Measurements from ENCODE around the gene SYT7.

Gene SYT7

GRCh38 chr11:61499816-61500491, 80.9 kb downstream of the SYT7 start:
- Histone ChIP-seq H3K4me3 (ENCODE audit: low read length) (peak overlapping the region; percentile 13; the same call in 1 of the 2 replicates), H3K27me3 (ENCODE audit: insufficient read depth, low read length) (peaks cover 5% of the 10 kb centered on the region; the same call in 1 of the 2 replicates), H3K36me3 (ENCODE audit: insufficient read depth, low read length) (no peaks in the 10 kb centered on the region), H3K27ac (ENCODE audit: low read depth, low read length) (peak overlapping the region; percentile 83), H3K9ac (ENCODE audit: low read depth, low read length) (0 out of 2 replicates have a peak overlapping the region, but pooled peaks have one; percentile 15), H3K4me1 (ENCODE audit: insufficient read depth, low read length) (peaks cover 12% of the 10 kb centered on the region), H3K9me3 (ENCODE audit: insufficient read depth, low read depth, low read length) (no peaks in the 10 kb centered on the region)
- WGBS, result 12% methylated on average over 10 of the region's 12 CpGs

DNA sequence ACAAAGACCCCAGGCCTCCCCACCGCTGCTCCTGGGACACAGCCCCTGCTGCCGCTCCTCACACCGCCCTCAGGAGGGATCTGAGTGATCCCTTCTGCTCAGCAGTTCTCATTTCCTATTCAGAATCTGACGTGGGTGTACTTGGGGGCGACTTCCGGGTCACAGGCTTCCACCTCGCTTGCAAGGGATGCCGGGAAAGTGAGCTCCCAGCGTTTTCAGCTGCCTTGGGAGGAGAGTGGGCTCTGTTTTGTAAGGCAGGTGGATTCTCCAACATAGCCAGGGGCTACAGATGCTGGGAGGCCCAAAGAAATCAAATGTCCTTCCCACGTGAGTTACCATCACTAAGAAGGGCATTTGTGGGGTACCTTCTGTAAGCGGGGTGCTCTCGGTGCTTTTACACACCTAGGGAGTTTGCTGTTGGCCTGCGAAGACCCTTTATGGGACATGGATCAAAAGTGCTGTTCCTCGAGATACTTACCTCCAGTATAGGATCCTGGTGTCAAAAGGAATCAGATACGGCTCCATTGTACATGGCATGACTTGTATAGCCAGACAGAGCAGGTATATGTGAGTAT, 82.0 kb downstream of the SYT7 start:
- peaks cover 5% of the 10 kb centered on the region; the same call in 1 of the 2 replicates for H3K27me3 ChIP-seq (ENCODE audit: insufficient read depth, low read length)
- no peak overlapping the region for H3K27ac ChIP-seq (ENCODE audit: low read depth, low read length)
- H3K9me3 ChIP-seq (ENCODE audit: insufficient read depth, low read depth, low read length), result no peaks in the 10 kb centered on the region
- H3K4me3 ChIP-seq (ENCODE audit: low read length), result no peak overlapping the region
- H3K4me1 ChIP-seq (ENCODE audit: insufficient read depth, low read length), result peaks cover 12% of the 10 kb centered on the region
- no peaks in the 10 kb centered on the region for H3K36me3 ChIP-seq (ENCODE audit: insufficient read depth, low read length)
- 86% methylated on average over 15 of the region's 15 CpGs for WGBS
- no peak overlapping the region for H3K9ac ChIP-seq (ENCODE audit: low read depth, low read length)

DNA sequence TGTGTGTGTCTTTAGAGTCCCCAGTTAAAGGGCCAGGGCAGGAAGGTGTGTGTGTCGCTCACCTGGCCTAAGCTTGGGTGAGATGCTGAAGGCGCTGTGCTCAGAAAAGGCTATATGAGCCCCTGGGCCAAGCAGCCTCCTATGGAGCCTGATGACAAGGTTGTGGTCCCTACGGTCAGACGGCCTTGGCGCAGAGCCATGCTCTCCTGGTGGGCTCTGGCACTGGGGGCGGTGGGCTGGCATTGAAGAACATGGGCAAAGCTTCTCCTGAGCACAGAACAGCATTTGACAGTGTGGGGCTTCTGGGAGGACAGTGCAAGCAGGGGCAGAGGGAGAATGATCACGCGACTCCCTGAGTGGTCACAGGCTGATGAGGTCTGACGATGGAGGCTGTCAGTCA, 83.0 kb downstream of the SYT7 start:
- peaks cover 12% of the 10 kb centered on the region for H3K4me1 ChIP-seq (ENCODE audit: insufficient read depth, low read length)
- no peak overlapping the region for H3K27ac ChIP-seq (ENCODE audit: low read depth, low read length)
- no peak overlapping the region for H3K4me3 ChIP-seq (ENCODE audit: low read length)
- no peaks in the 10 kb centered on the region for H3K9me3 ChIP-seq (ENCODE audit: insufficient read depth, low read depth, low read length)
- no peaks in the 10 kb centered on the region for H3K36me3 ChIP-seq (ENCODE audit: insufficient read depth, low read length)
- H3K9ac ChIP-seq (ENCODE audit: low read depth, low read length), result no peak overlapping the region
- peaks cover 5% of the 10 kb centered on the region; the same call in 1 of the 2 replicates for H3K27me3 ChIP-seq (ENCODE audit: insufficient read depth, low read length)
- 92% methylated on average over 9 of the region's 9 CpGs for WGBS

DNA sequence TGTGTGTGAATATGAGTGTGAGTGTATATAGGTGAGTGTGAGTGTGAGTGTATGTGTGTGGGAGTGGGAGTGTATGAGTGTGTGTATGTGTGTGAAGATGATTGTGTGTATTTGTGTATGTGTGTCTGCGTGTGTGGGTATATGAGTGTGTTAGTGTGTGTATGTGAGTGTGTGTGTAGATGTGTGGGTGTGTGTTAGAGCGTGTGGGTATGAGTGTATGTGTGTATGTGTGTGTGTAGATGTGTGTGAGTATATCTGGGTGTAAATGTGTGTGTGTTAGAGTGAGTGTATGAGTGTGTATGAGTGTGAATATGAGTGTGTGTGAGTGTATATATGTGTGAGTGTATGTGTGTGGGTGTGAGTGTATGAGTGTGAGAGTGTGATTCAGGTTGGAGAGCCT, 83.4 kb downstream of the SYT7 start:
- peaks cover 5% of the 10 kb centered on the region; the same call in 1 of the 2 replicates for H3K27me3 ChIP-seq (ENCODE audit: insufficient read depth, low read length)
- no peak overlapping the region for H3K27ac ChIP-seq (ENCODE audit: low read depth, low read length)
- peaks cover 12% of the 10 kb centered on the region for H3K4me1 ChIP-seq (ENCODE audit: insufficient read depth, low read length)
- H3K9me3 ChIP-seq (ENCODE audit: insufficient read depth, low read depth, low read length), result no peaks in the 10 kb centered on the region
- no peaks in the 10 kb centered on the region for H3K36me3 ChIP-seq (ENCODE audit: insufficient read depth, low read length)
- WGBS, result 94% methylated on average over 2 of the region's 2 CpGs
- no peak overlapping the region for H3K9ac ChIP-seq (ENCODE audit: low read depth, low read length)
- H3K4me3 ChIP-seq (ENCODE audit: low read length), result no peak overlapping the region

DNA sequence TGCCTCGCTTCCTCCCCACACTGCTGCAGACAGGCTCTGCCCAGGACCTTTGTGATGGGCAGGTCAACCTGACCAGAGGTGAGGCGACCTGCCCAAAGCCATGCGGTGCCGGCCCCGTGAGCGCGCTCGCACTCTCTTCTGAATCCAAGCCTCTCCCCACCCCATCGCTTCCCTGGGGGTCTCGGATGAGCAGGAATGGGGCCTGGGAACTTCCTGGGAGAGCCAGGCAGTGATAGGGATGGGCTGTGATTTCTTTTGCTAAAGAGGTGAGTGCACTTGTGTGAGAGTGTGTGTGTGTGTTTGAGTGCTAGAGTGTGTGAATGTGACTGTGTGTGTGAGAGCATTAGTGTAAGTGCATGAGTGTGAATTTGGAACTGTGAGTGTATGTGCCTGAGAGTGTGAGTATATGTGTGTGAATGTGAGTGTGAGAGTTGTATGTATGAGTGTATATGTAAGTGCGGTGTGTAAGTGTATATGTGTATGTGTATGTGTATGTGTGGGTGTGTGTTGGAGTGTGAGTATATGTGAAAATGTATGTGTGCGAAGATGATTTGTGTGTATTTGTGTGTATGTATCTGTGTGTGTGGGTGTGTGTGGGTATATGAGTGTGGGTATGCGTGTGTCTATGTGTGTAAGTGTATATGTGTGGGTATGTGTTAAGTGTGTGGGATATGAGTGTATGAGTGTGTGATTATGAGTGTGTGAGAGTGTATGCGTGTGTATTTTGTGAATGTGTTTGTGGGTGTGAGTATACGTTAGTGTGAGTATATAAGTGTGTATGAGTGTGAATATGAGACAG, 84.1 kb downstream of the SYT7 start:
- H3K9ac ChIP-seq (ENCODE audit: low read depth, low read length), result no peak overlapping the region
- H3K27me3 ChIP-seq (ENCODE audit: insufficient read depth, low read length), result peaks cover 5% of the 10 kb centered on the region; the same call in 1 of the 2 replicates
- no peak overlapping the region for H3K4me3 ChIP-seq (ENCODE audit: low read length)
- no peaks in the 10 kb centered on the region for H3K9me3 ChIP-seq (ENCODE audit: insufficient read depth, low read depth, low read length)
- WGBS, result 93% methylated on average over 15 of the region's 15 CpGs
- no peaks in the 10 kb centered on the region for H3K36me3 ChIP-seq (ENCODE audit: insufficient read depth, low read length)
- H3K4me1 ChIP-seq (ENCODE audit: insufficient read depth, low read length), result peaks cover 12% of the 10 kb centered on the region
- no peak overlapping the region for H3K27ac ChIP-seq (ENCODE audit: low read depth, low read length)

DNA sequence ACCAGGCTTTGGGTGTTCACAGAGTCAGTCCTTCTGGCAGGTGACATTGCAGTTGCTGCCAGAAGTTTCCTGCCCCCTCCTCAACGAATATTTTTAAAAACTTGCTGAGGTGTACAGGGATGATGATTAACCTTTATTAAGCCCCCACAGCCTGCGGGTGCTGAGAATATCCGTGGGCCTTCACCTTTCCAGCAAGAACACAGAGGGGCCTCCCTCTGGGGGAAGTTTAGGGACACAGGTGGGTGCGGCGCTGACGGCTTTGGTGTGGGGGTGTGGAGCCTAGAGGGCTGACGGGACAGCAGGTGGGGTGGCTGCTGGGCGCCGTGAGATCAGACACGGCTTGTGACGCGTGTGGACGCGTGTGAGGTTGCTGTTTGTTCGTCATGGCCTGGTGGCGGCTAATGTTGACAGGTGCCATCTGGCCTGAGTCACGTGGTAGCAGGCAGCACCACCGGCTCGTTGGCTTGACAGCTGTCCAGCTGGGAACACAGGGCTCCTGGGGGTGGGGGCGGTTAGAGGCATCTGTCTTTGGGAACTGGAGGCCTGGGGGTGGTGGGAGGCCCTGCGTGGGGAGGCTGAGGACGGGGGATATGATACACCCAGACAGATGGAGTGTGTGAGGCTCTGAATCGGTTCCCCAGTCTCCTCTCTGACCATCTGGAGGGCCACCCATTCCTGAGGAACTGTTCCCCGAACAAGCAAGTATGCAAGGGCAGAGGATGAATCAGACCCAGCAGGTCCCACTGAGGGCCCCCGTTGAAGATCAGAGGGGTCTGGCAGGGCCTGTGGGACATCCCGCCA, 84.9 kb downstream of the SYT7 start:
- Histone ChIP-seq H3K9me3 (ENCODE audit: insufficient read depth, low read depth, low read length) (no peaks in the 10 kb centered on the region), H3K36me3 (ENCODE audit: insufficient read depth, low read length) (no peaks in the 10 kb centered on the region), H3K27me3 (ENCODE audit: insufficient read depth, low read length) (peaks cover 5% of the 10 kb centered on the region; the same call in 1 of the 2 replicates), H3K9ac (ENCODE audit: low read depth, low read length) (no peak overlapping the region), H3K4me3 (ENCODE audit: low read length) (no peak overlapping the region), H3K4me1 (ENCODE audit: insufficient read depth, low read length) (peaks cover 12% of the 10 kb centered on the region), H3K27ac (ENCODE audit: low read depth, low read length) (no peak overlapping the region)
- 89% methylated on average over 26 of the region's 26 CpGs for WGBS

- H3K4me3 ChIP-seq (ENCODE audit: low read length), result no peak overlapping the region
- H3K4me1 ChIP-seq (ENCODE audit: insufficient read depth, low read length), result peaks cover 9% of the 10 kb centered on the region
- 86% methylated on average over 9 of the region's 9 CpGs for WGBS
- H3K27ac ChIP-seq (ENCODE audit: low read depth, low read length), result no peak overlapping the region
- H3K36me3 ChIP-seq (ENCODE audit: insufficient read depth, low read length), result no peaks in the 10 kb centered on the region
- H3K27me3 ChIP-seq (ENCODE audit: insufficient read depth, low read length), result peaks cover 5% of the 10 kb centered on the region; the same call in 1 of the 2 replicates
- H3K9ac ChIP-seq (ENCODE audit: low read depth, low read length), result no peak overlapping the region
- H3K9me3 ChIP-seq (ENCODE audit: insufficient read depth, low read depth, low read length), result no peaks in the 10 kb centered on the region
Measured at GRCh38 chr11:61494381-61494961, 86.4 kb downstream of the SYT7 start.

- no peak overlapping the region for H3K27ac ChIP-seq (ENCODE audit: low read depth, low read length)
- H3K4me1 ChIP-seq (ENCODE audit: insufficient read depth, low read length), result peaks cover 16% of the 10 kb centered on the region
- no peak overlapping the region for H3K9ac ChIP-seq (ENCODE audit: low read depth, low read length)
- no peak overlapping the region for H3K4me3 ChIP-seq (ENCODE audit: low read length)
- 93% methylated on average over 12 of the region's 12 CpGs for WGBS
- no peaks in the 10 kb centered on the region for H3K9me3 ChIP-seq (ENCODE audit: insufficient read depth, low read depth, low read length)
- H3K27me3 ChIP-seq (ENCODE audit: insufficient read depth, low read length), result no peaks in the 10 kb centered on the region
- H3K36me3 ChIP-seq (ENCODE audit: insufficient read depth, low read length), result no peaks in the 10 kb centered on the region
Measured at GRCh38 chr11:61491736-61492395, 89.0 kb downstream of the SYT7 start.

- WGBS, result 71% methylated on average over 13 of the region's 13 CpGs
- Histone ChIP-seq H3K27ac (ENCODE audit: low read depth, low read length) (no peak overlapping the region), H3K9ac (ENCODE audit: low read depth, low read length) (no peak overlapping the region)
Measured at GRCh38 chr11:61489833-61490721, 90.8 kb downstream of the SYT7 start.

More at GRCh38 chr11:61489833-61490721, 90.8 kb downstream of the SYT7 start:
- Histone ChIP-seq H3K27me3 (ENCODE audit: insufficient read depth, low read length) (no peaks in the 10 kb centered on the region), H3K4me1 (ENCODE audit: insufficient read depth, low read length) (peaks cover 16% of the 10 kb centered on the region), H3K4me3 (ENCODE audit: low read length) (no peak overlapping the region), H3K9me3 (ENCODE audit: insufficient read depth, low read depth, low read length) (no peaks in the 10 kb centered on the region), H3K36me3 (ENCODE audit: insufficient read depth, low read length) (no peaks in the 10 kb centered on the region)
